K562 (cell line): Measurements from ENCODE around the gene FGF2. TPM values are rescaled to one million over a fixed set of nuclear protein-coding genes. Genes with fewer than 3 reads are reported as not detected.

Source experiments
- BCLAF1 ChIP-seq, 2 experiments: fragments of 450-650 bp in 1 of 2; IDR thresholded peaks; 2 replicates each; pipeline ENCODE4 v1.6.1; 2011 to 2017; ENCODE audit warnings: low read depth in 2 of 2, antibody characterized with exemption in 1 of 2, borderline replicate concordance in 1 of 2, low read length in 1 of 2, mild to moderate bottlenecking in 1 of 2, mixed read lengths in 1 of 2; ENCODE audit not compliant: control insufficient read depth in 1 of 2
- BRD9 ChIP-seq: fragments of 450-650 bp; IDR thresholded peaks from 2 replicates; pipeline ENCODE4 v1.6.1; 2018; ENCODE audit warnings: low read depth; ENCODE audit not compliant: partially characterized antibody
- CCNT2 ChIP-seq: IDR thresholded peaks from 2 replicates; pipeline ENCODE4 v1.6.1; 2011; ENCODE audit warnings: borderline replicate concordance, low read depth, mild to moderate bottlenecking, moderate library complexity, mixed read lengths, low read length; ENCODE audit not compliant: insufficient read length; ENCODE audit errors: extremely low read depth
- CREM ChIP-seq: IDR thresholded peaks from 2 replicates; pipeline ENCODE4 v1.6.1; 2014; ENCODE audit warnings: antibody characterized with exemption, low read depth
- DEAF1 ChIP-seq: fragments of 450-650 bp; formaldehyde crosslinking; IDR thresholded peaks from 2 replicates; pipeline ENCODE4 v1.4.0; 2020; ENCODE audit warnings: mild to moderate bottlenecking, moderate library complexity
- E2F1 ChIP-seq: sonication (generic); formaldehyde crosslinking; IDR thresholded peaks from 2 replicates; pipeline ENCODE4 v1.8.1; 2023; ENCODE audit warnings: mild to moderate bottlenecking, missing genetic modification reagents, moderate library complexity
- FOXA1 ChIP-seq: fragments of 450-650 bp; IDR thresholded peaks from 2 replicates; pipeline ENCODE4 v1.6.1; 2016; ENCODE audit warnings: mild to moderate bottlenecking, borderline replicate concordance
- FOXO4 ChIP-seq: fragments of 450-650 bp; formaldehyde crosslinking; IDR thresholded peaks from 2 replicates; pipeline ENCODE4 v1.4.0; 2020; ENCODE audit warnings: mild to moderate bottlenecking, moderate library complexity
- KDM1A ChIP-seq, 2 experiments: fragments of 450-650 bp; IDR thresholded peaks; 2 replicates each; pipeline ENCODE4 v1.6.1; 2016; ENCODE audit warnings: mild to moderate bottlenecking in 2 of 2
- L3MBTL2 ChIP-seq: fragments of 450-650 bp; IDR thresholded peaks from 2 replicates; pipeline ENCODE4 v1.6.1; 2016; ENCODE audit warnings: mild to moderate bottlenecking, moderate library complexity
- MEF2A ChIP-seq: IDR thresholded peaks from 2 replicates; pipeline ENCODE4 v1.6.1; 2011; ENCODE audit warnings: low read depth, mild to moderate bottlenecking, low read length, moderate library complexity; ENCODE audit not compliant: control insufficient read depth
- NFE2 ChIP-seq: IDR thresholded peaks from 2 replicates; pipeline ENCODE4 v1.6.1; 2014; ENCODE audit warnings: antibody characterized with exemption, low read depth
- PHB ChIP-seq: fragments of 250-450 bp; sonication (Bioruptor Pico); IDR thresholded peaks from 2 replicates; pipeline ENCODE4 v1.5.0; 2021
- POLR3A ChIP-seq: IDR thresholded peaks from 2 replicates; pipeline ENCODE4 v1.6.1; 2011; ENCODE audit warnings: borderline replicate concordance, mild to moderate bottlenecking, moderate library complexity; ENCODE audit not compliant: insufficient read length, insufficient read depth; ENCODE audit errors: extremely low read depth
- RBM22 ChIP-seq: fragments of 200-400 bp; formaldehyde crosslinking; IDR thresholded peaks from 2 replicates; pipeline ENCODE4 v1.6.1; 2018; ENCODE audit warnings: low read length, low read depth; ENCODE audit not compliant: poor library complexity, severe bottlenecking
- TCF7 ChIP-seq: sonication (generic); IDR thresholded peaks from 2 replicates; pipeline ENCODE4 v1.6.1; 2016; ENCODE audit warnings: antibody characterized with exemption, borderline replicate concordance
- polyA plus RNA-seq, 8 experiments: library from polyadenylated mRNA; depleted of rRNA in 4 of 8; stranded (reverse) in 5 of 8; unstranded in 3 of 8; fragments of >200 nt; fragmentation: Nextera tagmentation in 2 of 8; fragmentation: Illumina TruSeq in 1 of 8; extraction: Ambion mirVana in 2 of 8; extraction: Trizol in 1 of 8; gene quantifications; 2 replicates each; pipeline versions ENCODE4 v1.2.1 to v1.2.3, GENCODE V29; 2011 to 2014; ENCODE audit warnings: inconsistent platforms in 1 of 8, missing spikeins in 1 of 8
- total RNA-seq, 7 experiments: library from RNA; depleted of rRNA in 6 of 7; stranded (reverse); fragments of >200 nt in 6 of 7; fragmentation: Illumina TruSeq in 2 of 7; extraction: Trizol in 2 of 7; gene quantifications; 2 replicates each; pipeline versions ENCODE4 v1.2.1 to v1.2.3, GENCODE V29; 2011 to 2021; ENCODE audit warnings: low replicate concordance in 1 of 7

FGF2 gene
- total and polyA plus RNA-seq, 9 of the 15 experiments (the other 6 are each of a cell fraction or from before 2014, with no cell fraction given) = 2.5 to 19.4 (median 9.2) TPM

GRCh38 chr4:122826553-122827257, at the start of gene FGF2 (continued):
- TF ChIP-seq E2F1 (CRISPR knock-in tag) (no peak), BCLAF1 (IDR thresholded peaks at IDR 0.05; ENCODE audit: borderline replicate concordance in 1 of 2, control insufficient read depth in 1 of 2, low read depth in 2 of 2, low read length in 1 of 2) (no peak), NFE2 (no peak), FOXA1 (no peak), RBM22 (no peak), TCF7 (no peak), PHB (CRISPR knock-in tag) (no peak), DEAF1 (CRISPR knock-in tag) (no peak), BRD9 (no peak), POLR3A (no peak), MEF2A (no peak), L3MBTL2 (no peak), FOXO4 (CRISPR knock-in tag) (no peak), KDM1A (IDR thresholded peaks at IDR 0.05) (no peak), CREM (no peak), CCNT2 (peak; percentile 35)
